Prostate gland (tissue), 2 donors: ENCODE measurements around the gene LGR6. TPM values are rescaled to one million over a fixed set of nuclear protein-coding genes. Genes with fewer than 3 reads are reported as not detected.

Source experiments
- DNase-seq: peaks from one replicate; pipeline ENCODE4 v3.0.0-alpha.2; 2019; ENCODE audit warnings: low spot score
- H3K27ac ChIP-seq, 2 donors: fragments of 200-600 bp; sonication (generic); 2 replicates each; pipeline ENCODE4 v1.5.1; 2017 to 2019
- H3K27me3 ChIP-seq: fragments of 200-600 bp; sonication (generic); replicated peaks from 2 replicates; pipeline ENCODE4 v1.5.1; 2019; ENCODE audit not compliant: insufficient read depth
- H3K36me3 ChIP-seq, 2 donors: fragments of 200-600 bp; sonication (generic); 1 replicate in 1 of 2; 2 replicates in 1 of 2; pipeline versions ENCODE4 v1.5.1 to v1.8.1; 2017 to 2019
- H3K4me1 ChIP-seq: fragments of 200-600 bp; sonication (generic); replicated peaks from 2 replicates; pipeline ENCODE4 v1.5.1; 2019
- H3K4me3 ChIP-seq, 2 donors: fragments of 200-600 bp; sonication (generic); 2 replicates each; pipeline ENCODE4 v1.5.1; 2017 to 2019
- H3K9me3 ChIP-seq: fragments of 200-600 bp; sonication (generic); 2 replicates; pipeline ENCODE4 v1.5.1; 2017
- POLR2A ChIP-seq: fragments of 450-650 bp; IDR thresholded peaks from one replicate; pipeline ENCODE4 v1.6.1; 2016; ENCODE audit warnings: antibody characterized with exemption, mild to moderate bottlenecking
- POLR2AphosphoS5 ChIP-seq: sonication (generic); formaldehyde crosslinking; IDR thresholded peaks from one replicate; pipeline ENCODE4 v1.6.1; 2017; ENCODE audit warnings: antibody characterized with exemption
- WGBS: methylation state at CpG from one replicate; pipeline ENCODE4 v1.1.5; 2018; 5-methylcytosine and 5-hydroxymethylcytosine counted together
- intact Hi-C: fragments of 100-400 bp; cut with DNase I; formaldehyde crosslinking; loops from one replicate; pipeline ENCODE4 v1.14.2; 2022
- total RNA-seq, 2 donors: library from RNA; depleted of rRNA; stranded (reverse); fragments of >200 nt; gene quantifications; one replicate each; pipeline ENCODE4 v1.1.0, GENCODE V29; 2016
- TF ChIP-seq, protein P1 (sequence below), 4 experiments: fragments of 200-600 bp in 2 of 4; fragments of 450-650 bp in 2 of 4; sonication (generic) in 2 of 4; IDR thresholded peaks; 1 replicate in 3 of 4; 2 replicates in 1 of 4; pipeline ENCODE4 v1.5.1; 2016 to 2019; ENCODE audit warnings: antibody characterized with exemption in 4 of 4, mild to moderate bottlenecking in 2 of 4, moderate library complexity in 2 of 4

The LGR6 gene
- total RNA-seq, 2 donors from 2014 or later, result 8.0 to 25.6 TPM

DNA sequence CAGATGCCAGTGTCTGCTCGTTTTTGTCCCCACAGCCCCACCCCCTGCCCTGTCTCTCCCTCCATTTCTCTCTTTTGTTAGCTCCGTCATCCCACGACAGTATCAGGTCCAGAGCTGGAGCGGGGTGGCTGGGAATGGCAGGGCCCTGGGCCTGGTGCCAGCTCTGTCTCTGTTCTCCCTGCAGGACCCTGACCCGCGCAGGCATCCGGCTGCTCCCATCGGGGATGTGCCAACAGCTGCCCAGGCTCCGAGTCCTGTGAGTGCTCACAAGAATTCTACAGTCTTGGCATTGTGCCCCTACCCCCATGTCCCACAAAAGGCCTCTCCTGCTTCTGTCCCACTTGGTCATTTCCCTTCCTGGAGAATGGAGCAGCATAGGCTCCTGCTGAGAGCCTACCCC, 110.8 kb downstream of the LGR6 start:
- Histone ChIP-seq H3K4me3 (no peak overlapping the region), H3K27me3 (no peaks in the 10 kb centered on the region), H3K27ac (no peak overlapping the region), H3K9me3 (no peaks in the 10 kb centered on the region), H3K4me1 (no peaks in the 10 kb centered on the region), H3K36me3 (no peaks in the 10 kb centered on the region)
- no peak for DNase-seq
- no peak for TF ChIP-seq POLR2A
- no peak for TF ChIP-seq POLR2AphosphoS5
- intact Hi-C loops, result no loop called here
- WGBS, result 66% methylated on average over 9 of the region's 9 CpGs

- no peaks in the 10 kb centered on the region for H3K36me3 ChIP-seq
- no peaks in the 10 kb centered on the region for H3K4me1 ChIP-seq
- no peaks in the 10 kb centered on the region for H3K27me3 ChIP-seq
- TF ChIP-seq POLR2A, result no peak
- TF ChIP-seq POLR2AphosphoS5, result no peak
- TF ChIP-seq, protein P1, sequence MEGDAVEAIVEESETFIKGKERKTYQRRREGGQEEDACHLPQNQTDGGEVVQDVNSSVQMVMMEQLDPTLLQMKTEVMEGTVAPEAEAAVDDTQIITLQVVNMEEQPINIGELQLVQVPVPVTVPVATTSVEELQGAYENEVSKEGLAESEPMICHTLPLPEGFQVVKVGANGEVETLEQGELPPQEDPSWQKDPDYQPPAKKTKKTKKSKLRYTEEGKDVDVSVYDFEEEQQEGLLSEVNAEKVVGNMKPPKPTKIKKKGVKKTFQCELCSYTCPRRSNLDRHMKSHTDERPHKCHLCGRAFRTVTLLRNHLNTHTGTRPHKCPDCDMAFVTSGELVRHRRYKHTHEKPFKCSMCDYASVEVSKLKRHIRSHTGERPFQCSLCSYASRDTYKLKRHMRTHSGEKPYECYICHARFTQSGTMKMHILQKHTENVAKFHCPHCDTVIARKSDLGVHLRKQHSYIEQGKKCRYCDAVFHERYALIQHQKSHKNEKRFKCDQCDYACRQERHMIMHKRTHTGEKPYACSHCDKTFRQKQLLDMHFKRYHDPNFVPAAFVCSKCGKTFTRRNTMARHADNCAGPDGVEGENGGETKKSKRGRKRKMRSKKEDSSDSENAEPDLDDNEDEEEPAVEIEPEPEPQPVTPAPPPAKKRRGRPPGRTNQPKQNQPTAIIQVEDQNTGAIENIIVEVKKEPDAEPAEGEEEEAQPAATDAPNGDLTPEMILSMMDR (IDR thresholded peaks at IDR 0.05), result no peak
- intact Hi-C loops, result no loop called here
- 30% methylated on average over 1 of the region's 1 CpG for WGBS
- H3K4me3 ChIP-seq, result no peak overlapping the region
- no peak for DNase-seq
- H3K27ac ChIP-seq, result no peak overlapping the region
- H3K9me3 ChIP-seq, result no peaks in the 10 kb centered on the region
Observed at GRCh38 chr1:202305168-202305567, 111.6 kb downstream of the LGR6 start.

DNA sequence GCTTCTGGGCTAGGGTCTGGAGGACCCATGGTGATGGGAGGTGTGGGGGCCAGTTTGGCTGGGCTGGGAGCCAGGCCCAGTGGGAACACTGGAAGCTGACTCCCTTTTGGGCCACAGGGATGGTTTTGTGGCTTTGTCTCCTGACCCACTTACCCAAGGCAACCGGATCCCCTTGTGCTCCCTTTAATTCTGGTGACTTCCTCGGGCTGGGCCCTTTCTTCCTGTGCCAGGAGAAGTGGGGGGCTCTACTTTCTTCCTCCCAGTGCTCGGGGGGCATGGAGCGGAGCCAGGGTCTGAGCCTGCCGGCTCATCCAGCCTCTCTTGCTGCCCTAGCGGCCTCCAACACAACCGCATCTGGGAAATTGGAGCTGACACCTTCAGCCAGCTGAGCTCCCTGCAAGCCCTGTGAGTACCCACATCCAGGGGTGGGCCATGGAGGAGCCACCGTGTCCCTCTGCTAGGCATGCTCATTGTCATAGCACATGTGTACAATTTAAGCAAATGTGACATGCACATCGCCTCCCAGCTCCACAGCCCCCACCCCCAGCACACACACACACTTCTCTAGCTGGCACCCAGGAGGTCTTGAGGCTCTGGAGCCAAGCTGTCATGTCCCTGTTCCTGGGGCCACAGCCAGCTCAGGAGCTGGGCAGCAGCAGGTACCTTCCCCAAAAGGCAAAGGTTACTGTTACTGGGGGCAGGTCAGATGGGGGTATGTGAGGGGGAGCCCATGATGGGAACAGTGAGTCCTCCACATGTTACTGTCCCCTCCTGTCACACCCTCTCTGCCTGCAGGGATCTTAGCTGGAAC, 113.1 kb downstream of the LGR6 start:
- intact Hi-C loops, result no loop called here
- Histone ChIP-seq H3K9me3 (no peaks in the 10 kb centered on the region), H3K36me3 (no peaks in the 10 kb centered on the region), H3K27me3 (no peaks in the 10 kb centered on the region), H3K27ac (no peak overlapping the region), H3K4me1 (no peaks in the 10 kb centered on the region), H3K4me3 (no peak overlapping the region)
- TF ChIP-seq POLR2AphosphoS5, result no peak
- TF ChIP-seq, protein P1 (IDR thresholded peaks at IDR 0.05), result no peak
- no peak for DNase-seq
- 63% methylated on average over 9 of the region's 9 CpGs for WGBS

GRCh38 chr1:202310071-202310725, 116.6 kb downstream of the LGR6 start:
- Histone ChIP-seq H3K36me3 (no peaks in the 10 kb centered on the region), H3K27me3 (no peaks in the 10 kb centered on the region), H3K27ac (no peak overlapping the region), H3K4me1 (no peaks in the 10 kb centered on the region), H3K9me3 (no peaks in the 10 kb centered on the region), H3K4me3 (no peak overlapping the region)
- intact Hi-C loops, result no loop called here
- DNase-seq, result no peak
- TF ChIP-seq, protein P1 (IDR thresholded peaks at IDR 0.05), result no peak
- TF ChIP-seq POLR2AphosphoS5 (no peak), POLR2A (no peak)

GRCh38 chr1:202310746-202311145, 117.1 kb downstream of the LGR6 start:
- Histone ChIP-seq H3K27me3 (no peaks in the 10 kb centered on the region), H3K36me3 (no peaks in the 10 kb centered on the region), H3K4me1 (no peaks in the 10 kb centered on the region), H3K4me3 (no peak overlapping the region), H3K9me3 (no peaks in the 10 kb centered on the region), H3K27ac (no peak overlapping the region)
- WGBS, result 91% methylated on average over 3 of the region's 3 CpGs
- intact Hi-C loops, result no loop called here
- TF ChIP-seq, protein P1 (IDR thresholded peaks at IDR 0.05), result no peak
- TF ChIP-seq POLR2A, result no peak
- no peak for TF ChIP-seq POLR2AphosphoS5
- DNase-seq, result no peak
